ENCODE data around the gene FOXD4L6.
"Not testable (repeated sequence)": the region's sequence is repeated elsewhere in the genome, so short reads cannot be mapped to it uniquely, and the experiment has no call there.

FOXD4L6 gene

GRCh38 chr9:41079464-41079863 lies 49.0 kb downstream of the FOXD4L6 start:
- H3K9me3 ChIP-seq (ENCODE audit: control insufficient read depth, low read length); H3K4me3 ChIP-seq (ENCODE audit: extremely low read depth, insufficient read depth, low read length, poor library complexity, severe bottlenecking); H3K36me3 ChIP-seq (ENCODE audit: control insufficient read depth, insufficient read depth, low read length); H3K4me1 ChIP-seq (ENCODE audit: control insufficient read depth, insufficient read depth, low read length, poor library complexity, severe bottlenecking); H3K27ac ChIP-seq (ENCODE audit: low read depth, low read length, severe bottlenecking): not testable (repeated sequence)
- WGBS, 2 experiments (ENCODE audit: insufficient coverage in 2 of 2) = 77 to 86% methylated on average over 1 to 4 of the region's 4 CpGs

GRCh38 chr9:41077586-41077985 lies 50.9 kb downstream of the FOXD4L6 start:
- no CpG with 5 or more reads among the region's 1 CpG for WGBS, 2 experiments (ENCODE audit: insufficient coverage in 2 of 2)
- not testable (repeated sequence) for H3K9me3 ChIP-seq (ENCODE audit: control insufficient read depth, low read length); H3K4me3 ChIP-seq (ENCODE audit: extremely low read depth, insufficient read depth, low read length, poor library complexity, severe bottlenecking); H3K4me1 ChIP-seq (ENCODE audit: control insufficient read depth, insufficient read depth, low read length, poor library complexity, severe bottlenecking); H3K27ac ChIP-seq (ENCODE audit: low read depth, low read length, severe bottlenecking); H3K36me3 ChIP-seq (ENCODE audit: control insufficient read depth, insufficient read depth, low read length)

Measured in mesodermal cell (in vitro differentiated cells).